Activated naive CD4-positive, alpha-beta T cell treated with anti-CD3 and anti-CD28 coated beads, Interleukin-2, amount 10 ng/mL, durations not matched to agents 7 days and 5 days (primary cell): ENCODE results near the gene TBC1D5.
"Not testable (repeated sequence)": the region's sequence is repeated elsewhere in the genome, so short reads cannot be mapped to it uniquely, and the experiment has no call there.

Experiments used
- CTCF ChIA-PET: fragments of 350-600 bp; sonication (Branson Sonifier 250); formaldehyde crosslinking; loops from one replicate; lab custom pipeline; 2021; ENCODE audit warnings: antibody characterized with exemption; lab: Charles Lee
- DNase-seq: peaks from one replicate; pipeline ENCODE4 v3.0.0-alpha.2; 2020
- H3K27ac Mint-ChIP-seq: one replicate; pipeline ENCODE4 v1.8.0; 2021; ENCODE audit warnings: mild to moderate bottlenecking, moderate library complexity, mixed read lengths
- H3K27me3 Mint-ChIP-seq: one replicate; pipeline ENCODE4 v1.8.0; 2021; ENCODE audit warnings: mild to moderate bottlenecking, mixed read lengths
- H3K36me3 Mint-ChIP-seq: one replicate; pipeline ENCODE4 v1.8.0; 2021; ENCODE audit warnings: mixed read lengths
- H3K4me1 Mint-ChIP-seq: one replicate; pipeline ENCODE4 v1.8.0; 2021; ENCODE audit warnings: mixed read lengths
- H3K4me3 Mint-ChIP-seq: one replicate; pipeline ENCODE4 v1.8.0; 2021; ENCODE audit warnings: mild to moderate bottlenecking, moderate library complexity, mixed read lengths
- H3K9me3 Mint-ChIP-seq: one replicate; pipeline ENCODE4 v1.8.0; 2021; ENCODE audit warnings: mixed read lengths

The TBC1D5 gene

GRCh38 chr3:17128671-17129070, 613.8 kb downstream of the TBC1D5 start:
- DNase-seq, H3K4me1 Mint-ChIP-seq, H3K27me3 Mint-ChIP-seq, H3K27ac Mint-ChIP-seq, H3K36me3 Mint-ChIP-seq, H3K4me3 Mint-ChIP-seq, CTCF ChIA-PET: not testable (repeated sequence)
- H3K9me3 Mint-ChIP-seq, result peaks cover 13% of the 10 kb centered on the region

GRCh38 chr3:17125738-17126442, 616.5 kb downstream of the TBC1D5 start:
- H3K9me3 Mint-ChIP-seq, result peaks cover 18% of the 10 kb centered on the region
- peaks cover 4% of the 10 kb centered on the region for H3K36me3 Mint-ChIP-seq
- DNase-seq, result no peak
- no peak overlapping the region for H3K4me3 Mint-ChIP-seq
- H3K27ac Mint-ChIP-seq, result no peak overlapping the region
- CTCF ChIA-PET, result interaction anchor here (1.2 kb wide), 1 partner anchor 18 kb away, joined by 3 read pairs; no protein-coding TSS in a partner anchor
- H3K4me1 Mint-ChIP-seq, result no peaks in the 10 kb centered on the region
- H3K27me3 Mint-ChIP-seq, result no peaks in the 10 kb centered on the region

- Mint-ChIP-seq H3K4me3 (no peak overlapping the region), H3K9me3 (peaks cover 7% of the 10 kb centered on the region), H3K27me3 (peaks cover 5% of the 10 kb centered on the region), H3K4me1 (no peaks in the 10 kb centered on the region), H3K36me3 (no peaks in the 10 kb centered on the region), H3K27ac (no peak overlapping the region)
- CTCF ChIA-PET, result no interaction called here
- DNase-seq, result no peak
These were observed 619.7 kb downstream of the TBC1D5 start for GRCh38 chr3:17122758-17123157.

- no peaks in the 10 kb centered on the region for H3K36me3 Mint-ChIP-seq
- peaks cover 5% of the 10 kb centered on the region for H3K9me3 Mint-ChIP-seq
- no peaks in the 10 kb centered on the region for H3K4me1 Mint-ChIP-seq
- CTCF ChIA-PET, result no interaction called here
- H3K27me3 Mint-ChIP-seq, result peaks cover 5% of the 10 kb centered on the region
- no peak overlapping the region for H3K4me3 Mint-ChIP-seq
- no peak overlapping the region for H3K27ac Mint-ChIP-seq
- DNase-seq, result no peak
These were observed 621.1 kb downstream of the TBC1D5 start for GRCh38 chr3:17121336-17121735.

GRCh38 chr3:17120115-17120514, 622.3 kb downstream of the TBC1D5 start:
- CTCF ChIA-PET, result no interaction called here
- peaks cover 5% of the 10 kb centered on the region for H3K9me3 Mint-ChIP-seq
- no peaks in the 10 kb centered on the region for H3K4me1 Mint-ChIP-seq
- DNase-seq, result no peak
- peaks cover 5% of the 10 kb centered on the region for H3K27me3 Mint-ChIP-seq
- no peaks in the 10 kb centered on the region for H3K36me3 Mint-ChIP-seq
- H3K27ac Mint-ChIP-seq, result no peak overlapping the region
- no peak overlapping the region for H3K4me3 Mint-ChIP-seq

GRCh38 chr3:17119201-17120072, 623.0 kb downstream of the TBC1D5 start:
- peaks cover 5% of the 10 kb centered on the region for H3K27me3 Mint-ChIP-seq
- no peak for DNase-seq
- H3K4me1 Mint-ChIP-seq, result no peaks in the 10 kb centered on the region
- H3K9me3 Mint-ChIP-seq, result peaks cover 5% of the 10 kb centered on the region
- CTCF ChIA-PET, result no interaction called here
- no peak overlapping the region for H3K27ac Mint-ChIP-seq
- H3K4me3 Mint-ChIP-seq, result no peak overlapping the region
- H3K36me3 Mint-ChIP-seq, result no peaks in the 10 kb centered on the region

- H3K27ac Mint-ChIP-seq, result no peak overlapping the region
- H3K27me3 Mint-ChIP-seq, result peaks cover 5% of the 10 kb centered on the region
- CTCF ChIA-PET, result no interaction called here
- no peak for DNase-seq
- no peak overlapping the region for H3K4me3 Mint-ChIP-seq
- H3K4me1 Mint-ChIP-seq, result no peaks in the 10 kb centered on the region
- H3K36me3 Mint-ChIP-seq, result no peaks in the 10 kb centered on the region
- H3K9me3 Mint-ChIP-seq, result peaks cover 5% of the 10 kb centered on the region
These were observed 623.7 kb downstream of the TBC1D5 start for GRCh38 chr3:17118771-17119170.

GRCh38 chr3:17116007-17116600, 626.3 kb downstream of the TBC1D5 start:
- CTCF ChIA-PET, result no interaction called here
- Mint-ChIP-seq H3K4me3 (no peak overlapping the region), H3K27ac (no peak overlapping the region), H3K36me3 (no peaks in the 10 kb centered on the region), H3K4me1 (peaks cover under 1% of the 10 kb centered on the region), H3K27me3 (peaks cover 5% of the 10 kb centered on the region), H3K9me3 (no peaks in the 10 kb centered on the region)
- DNase-seq, result no peak

- H3K4me1 Mint-ChIP-seq, result peaks cover 2% of the 10 kb centered on the region
- CTCF ChIA-PET, result no interaction called here
- H3K36me3 Mint-ChIP-seq, result no peaks in the 10 kb centered on the region
These were observed 627.2 kb downstream of the TBC1D5 start for GRCh38 chr3:17115186-17115585.

GRCh38 chr3:17111586-17111985, 630.8 kb downstream of the TBC1D5 start:
- H3K27me3 Mint-ChIP-seq, result peaks cover 3% of the 10 kb centered on the region
- H3K4me1 Mint-ChIP-seq, result peaks cover 2% of the 10 kb centered on the region
- CTCF ChIA-PET, result no interaction called here
- H3K9me3 Mint-ChIP-seq, result peaks cover 5% of the 10 kb centered on the region
- H3K4me3 Mint-ChIP-seq, result no peak overlapping the region
- H3K36me3 Mint-ChIP-seq, result peaks cover 2% of the 10 kb centered on the region
- H3K27ac Mint-ChIP-seq, result no peak overlapping the region
- no peak for DNase-seq

More at GRCh38 chr3:17115186-17115585, 627.2 kb downstream of the TBC1D5 start:
- Mint-ChIP-seq H3K27ac (peak overlapping the region; percentile 43), H3K27me3 (peaks cover 5% of the 10 kb centered on the region), H3K9me3 (no peaks in the 10 kb centered on the region), H3K4me3 (no peak overlapping the region)
- DNase-seq, result no peak

GRCh38 chr3:17110660-17111396, 631.6 kb downstream of the TBC1D5 start:
- Mint-ChIP-seq H3K9me3 (peaks cover 5% of the 10 kb centered on the region), H3K4me3 (no peak overlapping the region), H3K36me3 (peaks cover 2% of the 10 kb centered on the region), H3K27me3 (peaks cover 3% of the 10 kb centered on the region), H3K4me1 (peaks cover 2% of the 10 kb centered on the region), H3K27ac (no peak overlapping the region)
- CTCF ChIA-PET, result no interaction called here
- no peak for DNase-seq
